SIG-M5 treated with dmso at 0.1 percent for 504 hours (cell line): ENCODE data around the gene COL12A1.

Experiments
- DNase-seq: peaks from one replicate; lab custom pipeline; 2025; ENCODE audit not compliant: unreplicated experiment; lab: John Stamatoyannopoulos, UW

Gene COL12A1

DNA sequence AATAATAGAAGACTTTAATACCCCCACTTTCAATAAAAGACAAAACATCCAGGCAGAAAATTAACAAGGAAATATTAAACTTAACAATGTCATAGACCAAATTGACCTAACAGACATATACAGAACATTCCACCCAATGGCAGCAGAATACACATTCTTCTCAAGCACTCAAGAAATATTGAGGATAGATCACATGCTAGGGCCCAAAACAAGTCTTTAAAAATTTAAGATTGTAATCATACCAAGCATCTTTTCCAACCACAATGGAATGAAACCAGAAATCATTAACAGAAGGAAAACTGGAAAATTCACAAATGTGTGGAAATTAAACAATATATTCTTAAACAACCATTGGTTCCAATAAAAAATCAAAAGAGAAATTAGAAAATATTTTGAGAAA is 161.0 kb downstream of the COL12A1 start:
- DNase-seq: no peak

DNA sequence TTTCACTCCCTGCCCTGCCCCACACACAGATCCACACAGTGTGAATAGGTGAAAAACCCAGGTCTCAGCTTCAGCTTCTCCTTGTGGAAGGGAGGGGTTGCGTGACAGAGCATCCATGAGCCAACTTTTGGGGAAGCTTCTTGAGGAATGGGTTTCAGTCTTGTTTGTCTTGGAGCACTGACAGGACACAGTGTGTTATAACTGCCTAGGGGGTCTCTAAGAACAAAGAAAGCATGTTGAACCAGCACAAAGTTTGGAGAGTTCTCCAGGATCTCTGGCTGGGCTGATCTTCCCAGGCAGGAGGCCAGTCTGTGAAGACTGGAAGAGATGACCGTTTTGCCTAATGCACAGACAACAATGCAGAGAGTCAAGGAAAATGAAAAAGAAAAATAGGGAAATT is 164.5 kb downstream of the COL12A1 start:
- no peak for DNase-seq
